Esophagus mucosa (tissue), 1 donor: ENCODE results near the gene EDC4. TPM values are rescaled to one million over a fixed set of nuclear protein-coding genes. Genes with fewer than 3 reads are reported as not detected.
"Not testable (repeated sequence)": the region's sequence is repeated elsewhere in the genome, so short reads cannot be mapped to it uniquely, and the experiment has no call there.

Experiments
- ATAC-seq: fragments of 200-7000 bp; cut with Tn5 transposase; one replicate; pipeline ENCODE4 v1.9.1; 2020
- total RNA-seq: library from RNA; stranded (reverse); gene quantifications from one replicate; pipeline ENCODE4 v1.2.4, GENCODE V29; 2023
- donor health status: DM: yes; HTN: yes; CAD: no.

The EDC4 gene
- total RNA-seq, 1 donor from 2014 or later: 32.7 TPM

GRCh38 chr16:67914758-67915495 is 42.1 kb downstream of the EDC4 start:
- no peak for ATAC-seq

- ATAC-seq: not testable (repeated sequence)
Observed at GRCh38 chr16:67915496-67915769, 42.6 kb downstream of the EDC4 start.

GRCh38 chr16:67915831-67916723 is 43.2 kb downstream of the EDC4 start:
- ATAC-seq: no peak

- no peak for ATAC-seq
Observed at GRCh38 chr16:67917140-67917851, 44.4 kb downstream of the EDC4 start.

- ATAC-seq: peak; percentile 65
Observed at GRCh38 chr16:67917852-67918236, 45.0 kb downstream of the EDC4 start.

- ATAC-seq: peak; percentile 49
Observed at GRCh38 chr16:67919622-67920221, 46.9 kb downstream of the EDC4 start.

GRCh38 chr16:67922221-67922620 is 49.4 kb downstream of the EDC4 start:
- no peak for ATAC-seq

GRCh38 chr16:67922740-67923139 is 49.9 kb downstream of the EDC4 start:
- peak; percentile 53 for ATAC-seq

GRCh38 chr16:67923414-67924116 is 50.7 kb downstream of the EDC4 start:
- ATAC-seq: no peak

- no peak for ATAC-seq
Observed at GRCh38 chr16:67924140-67924906, 51.5 kb downstream of the EDC4 start.

GRCh38 chr16:67926181-67926750 is 53.4 kb downstream of the EDC4 start:
- no peak for ATAC-seq

GRCh38 chr16:67927131-67927941 is 54.5 kb downstream of the EDC4 start:
- no peak for ATAC-seq

- ATAC-seq: no peak
Observed at GRCh38 chr16:67928147-67928546, 55.3 kb downstream of the EDC4 start.

GRCh38 chr16:67928561-67929364 is 55.9 kb downstream of the EDC4 start:
- peak; percentile 59 for ATAC-seq

- no peak for ATAC-seq
Observed at GRCh38 chr16:67930191-67930590, 57.3 kb downstream of the EDC4 start.

GRCh38 chr16:67930678-67931211 is 57.9 kb downstream of the EDC4 start:
- ATAC-seq: no peak
